HG03469 (cell line): ENCODE data around the gene TMEM150C.
"Not testable (repeated sequence)": the region's sequence is repeated elsewhere in the genome, so short reads cannot be mapped to it uniquely, and the experiment has no call there.

Source experiments
- ATAC-seq: cut with Tn5 transposase; IDR thresholded peaks from one replicate; pipeline ENCODE4 v1.9.1; 2021; ENCODE audit warnings: mild to moderate bottlenecking, moderate library complexity, moderate number of reproducible peaks; ENCODE audit not compliant: unreplicated experiment

TMEM150C gene

GRCh38 chr4:82569727-82570126 lies 7.9 kb upstream of the TMEM150C start:
- no peak for ATAC-seq

DNA sequence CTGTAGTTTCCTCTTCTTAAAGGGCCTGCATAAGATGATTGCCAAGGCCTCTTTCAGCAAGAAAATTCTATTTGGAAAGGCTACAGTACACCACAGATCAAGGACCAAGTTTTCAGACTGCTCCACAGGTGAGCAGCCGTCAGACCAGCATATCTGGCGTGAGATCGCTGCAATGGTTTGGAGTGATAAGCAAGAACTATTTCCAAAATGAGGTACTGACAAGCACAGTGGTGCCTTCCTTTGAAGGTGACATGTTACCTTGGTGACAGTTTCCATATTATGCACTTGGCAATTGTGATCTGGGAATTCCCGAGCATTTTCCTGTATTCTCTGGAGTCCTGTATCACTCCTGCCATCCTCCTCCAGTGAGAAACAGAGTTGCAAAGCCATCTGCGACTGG lies 7.3 kb upstream of the TMEM150C start:
- no peak for ATAC-seq

DNA sequence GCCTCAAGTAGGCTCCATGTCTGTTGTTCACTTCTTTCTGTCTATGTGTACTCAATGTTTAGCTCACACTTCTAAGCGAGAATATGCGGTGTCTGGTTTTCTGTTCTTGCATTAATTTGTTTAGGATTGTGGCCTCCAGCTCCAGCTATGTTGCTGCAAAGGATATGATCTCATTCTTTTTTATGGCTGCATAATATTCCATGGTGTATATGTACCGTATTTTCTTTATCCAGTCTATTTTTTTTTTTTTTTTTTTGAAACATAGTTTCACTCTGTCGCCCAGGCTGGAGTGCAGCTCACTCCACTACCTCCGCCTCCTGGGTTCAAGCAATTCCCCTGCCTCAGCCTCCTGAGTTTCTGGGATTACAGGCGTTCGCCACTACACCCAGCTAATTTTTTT lies 5.7 kb upstream of the TMEM150C start:
- ATAC-seq = no peak

- no peak for ATAC-seq
These were observed 721 bp upstream of the TMEM150C start for GRCh38 chr4:82562564-82562854.

GRCh38 chr4:82560853-82561785 lies 669 bp downstream of the TMEM150C start:
- no peak for ATAC-seq

DNA sequence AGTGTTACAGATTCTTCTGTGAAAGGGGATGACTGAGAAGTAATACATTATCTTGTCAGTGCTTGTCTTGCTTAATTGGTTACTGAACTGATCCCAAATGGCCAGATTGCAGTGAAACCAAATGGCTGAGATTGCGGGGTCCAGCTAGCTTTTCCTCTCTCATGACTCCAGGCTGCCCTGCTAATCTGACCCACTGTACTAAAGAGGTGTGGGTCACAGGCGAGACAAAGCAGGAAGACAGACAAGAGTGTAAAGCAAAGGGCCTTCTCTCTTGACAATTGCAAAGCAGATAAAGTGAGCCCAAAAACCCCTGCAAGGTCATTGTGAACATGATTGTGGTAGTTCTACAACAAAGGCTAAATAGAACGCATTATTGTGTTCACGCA lies 2.1 kb downstream of the TMEM150C start:
- ATAC-seq = no peak

- ATAC-seq = not testable (repeated sequence)
These were observed 2.6 kb downstream of the TMEM150C start for GRCh38 chr4:82559090-82559734.

- ATAC-seq = no peak
These were observed 6.5 kb downstream of the TMEM150C start for GRCh38 chr4:82555276-82555675.

GRCh38 chr4:82553020-82553419 lies 8.8 kb downstream of the TMEM150C start:
- no peak for ATAC-seq

GRCh38 chr4:82551734-82552133 lies 10.1 kb downstream of the TMEM150C start:
- ATAC-seq = no peak

DNA sequence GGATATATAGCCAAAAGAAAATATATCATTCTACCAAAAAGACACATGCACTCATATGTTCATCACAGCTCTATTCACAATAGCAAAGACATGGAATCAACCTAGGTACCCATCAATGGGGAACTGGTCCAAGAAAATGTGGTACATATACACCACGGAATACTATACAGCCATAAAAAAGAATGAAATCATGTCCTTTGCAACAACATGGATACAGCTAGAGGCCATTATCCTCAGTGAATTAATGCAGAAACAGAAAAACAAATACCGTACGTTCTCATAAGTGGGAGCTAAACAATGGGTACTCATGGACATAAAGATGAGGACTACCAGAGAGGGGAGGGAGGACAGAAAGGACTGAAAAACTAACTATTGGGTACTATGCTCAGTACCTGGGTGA lies 13.9 kb downstream of the TMEM150C start:
- not testable (repeated sequence) for ATAC-seq

- ATAC-seq = no peak
These were observed 18.7 kb downstream of the TMEM150C start for GRCh38 chr4:82543131-82543530.

DNA sequence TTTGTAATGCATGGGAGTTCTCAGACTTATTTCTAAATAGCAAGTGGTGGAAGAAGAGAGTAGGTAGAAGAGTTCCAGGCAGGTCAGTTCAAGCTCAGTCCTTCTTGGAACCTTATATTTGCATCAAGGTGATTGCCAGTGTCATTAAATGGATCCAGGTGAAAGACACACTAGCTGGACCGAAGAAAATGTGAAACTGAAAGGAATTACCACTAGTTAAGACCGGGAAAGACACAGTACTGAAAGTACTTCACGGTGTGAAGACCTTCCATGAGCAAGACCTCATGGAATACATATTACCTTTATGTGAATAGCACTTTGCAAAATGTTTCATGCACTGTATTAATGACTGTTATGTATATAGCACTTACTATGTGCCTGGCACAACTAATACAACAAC lies 19.1 kb downstream of the TMEM150C start:
- no peak for ATAC-seq

- no peak for ATAC-seq
These were observed 32.5 kb downstream of the TMEM150C start for GRCh38 chr4:82529322-82529721.

DNA sequence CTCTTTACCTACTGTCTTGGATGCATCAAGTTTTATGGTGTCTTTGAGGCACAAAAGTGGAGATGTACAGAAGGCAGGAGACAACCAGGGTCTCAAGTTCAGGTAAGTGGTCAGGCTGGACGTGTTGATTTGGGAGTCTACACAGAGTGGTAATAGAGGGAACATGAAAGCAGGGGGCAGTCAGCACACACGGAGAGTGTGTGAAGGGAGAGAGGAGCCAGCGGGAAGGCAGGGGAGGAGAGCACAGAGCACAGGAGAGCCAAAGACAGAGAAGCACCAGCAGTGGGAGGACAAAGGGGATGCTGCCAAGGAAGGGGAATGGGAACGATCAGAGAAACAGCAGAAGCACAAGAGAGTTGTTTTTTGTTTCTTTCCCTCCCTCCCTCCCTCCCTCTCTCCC lies 32.9 kb downstream of the TMEM150C start:
- ATAC-seq = no peak

DNA sequence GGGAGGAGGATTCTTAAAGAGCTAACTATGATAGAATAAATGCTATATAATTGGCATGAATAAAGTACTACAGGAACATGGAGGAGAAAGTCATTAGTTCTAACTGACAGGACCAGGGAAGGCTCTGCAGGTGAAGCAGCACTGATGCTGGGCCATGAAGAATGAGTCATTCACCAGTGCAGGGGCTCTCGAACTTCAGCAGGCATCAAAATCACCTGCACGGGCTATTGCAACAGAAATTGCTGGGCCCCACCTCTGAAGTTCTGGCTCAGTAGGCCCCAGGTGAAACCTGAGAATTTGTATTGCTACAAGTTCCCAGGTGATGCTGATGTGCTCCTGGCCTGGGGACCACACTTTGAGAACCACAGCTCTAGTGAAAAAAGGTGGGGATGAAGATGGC lies 33.7 kb downstream of the TMEM150C start:
- no peak for ATAC-seq

DNA sequence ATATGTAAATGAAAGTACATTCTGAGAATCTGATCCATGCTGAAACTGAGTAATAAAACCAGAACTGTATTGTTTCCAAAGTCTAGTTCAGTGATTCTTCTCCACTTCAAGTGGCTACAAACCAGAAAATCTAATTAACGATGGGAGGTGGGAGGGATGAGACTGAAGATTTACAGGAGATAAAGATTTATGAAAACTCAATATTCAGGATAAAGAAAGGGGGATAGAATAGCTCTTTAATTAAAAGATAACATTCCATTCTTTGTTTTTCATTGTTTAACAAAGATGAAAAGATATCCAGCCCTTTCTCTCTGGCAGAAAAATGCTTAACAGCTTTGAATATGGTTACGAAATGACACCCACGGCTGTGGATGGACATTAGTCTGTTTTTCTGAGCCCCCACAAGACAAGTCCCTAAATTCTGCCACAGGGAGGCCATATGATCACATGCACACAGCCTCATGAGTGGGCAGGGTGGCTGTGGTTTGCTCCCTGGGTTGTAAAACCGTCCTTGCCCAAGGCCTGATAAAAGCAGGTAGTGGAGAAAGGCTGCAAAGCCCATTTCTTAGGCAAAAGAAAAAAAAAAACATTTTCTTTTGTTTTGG lies 36.4 kb downstream of the TMEM150C start:
- no peak for ATAC-seq

GRCh38 chr4:82524570-82525152 lies 37.1 kb downstream of the TMEM150C start:
- no peak for ATAC-seq

DNA sequence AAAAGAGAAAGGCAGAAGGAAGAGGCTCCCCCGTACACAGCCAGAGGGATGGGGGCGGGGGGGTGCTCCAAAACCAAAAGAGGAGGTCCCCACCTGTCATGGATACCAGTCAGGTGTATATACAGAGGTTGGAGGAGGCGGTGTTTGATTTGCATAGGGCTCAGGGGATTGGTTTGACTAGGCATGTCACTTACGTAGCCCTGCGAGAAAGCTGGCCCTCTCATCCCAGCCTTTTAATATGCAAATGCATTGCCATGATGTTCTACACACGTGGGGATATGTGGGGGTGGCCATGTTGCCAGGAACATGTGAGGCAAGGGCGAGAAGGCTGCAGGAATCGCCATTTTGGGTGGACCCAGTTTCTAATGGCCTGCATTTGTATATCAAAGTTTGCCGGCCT lies 38.6 kb downstream of the TMEM150C start:
- no peak for ATAC-seq

- ATAC-seq = no peak
These were observed 39.3 kb downstream of the TMEM150C start for GRCh38 chr4:82522472-82522871.

GRCh38 chr4:82521283-82521682 lies 40.5 kb downstream of the TMEM150C start:
- ATAC-seq = no peak

- ATAC-seq = no peak
These were observed 42.0 kb downstream of the TMEM150C start for GRCh38 chr4:82519776-82520175.
